Measurements from ENCODE around the gene RUSF1.

GRCh38 chr16:31485571-31485970, 22.6 kb downstream of the RUSF1 start:
- TF ChIP-seq POLR2A (IDR thresholded peaks at IDR 0.05) (no peak), CTCF (IDR thresholded peaks at IDR 0.05) (no peak), POLR2AphosphoS5 (IDR thresholded peaks at IDR 0.05) (no peak)
